ENCODE data around the gene PTGER4. TPM values are rescaled to one million over a fixed set of nuclear protein-coding genes. Genes with fewer than 3 reads are reported as not detected.
"Not testable (repeated sequence)": the region's sequence is repeated elsewhere in the genome, so short reads cannot be mapped to it uniquely, and the experiment has no call there.

The PTGER4 gene
- total RNA-seq, 1 experiment from 2014 or later: 0.16 TPM

GRCh38 chr5:40694433-40694832 lies 14.7 kb downstream of the PTGER4 start:
- H3K4me1 Mint-ChIP-seq (ENCODE audit: low read depth, unreplicated experiment): no peaks in the 10 kb centered on the region
- H3K4me3 Mint-ChIP-seq (ENCODE audit: unreplicated experiment): no peak overlapping the region
- Histone ChIP-seq H3K9me3 (no peaks in the 10 kb centered on the region), H3K36me3 (ENCODE audit: control insufficient read depth, insufficient read depth, low read length) (no peaks in the 10 kb centered on the region), H3K4me1 (no peaks in the 10 kb centered on the region), H3K27me3 (replicated peaks; ENCODE audit: control insufficient read depth, insufficient read depth, low read length) (no peaks in the 10 kb centered on the region), H3K4me3 (ENCODE audit: low read depth, low read length) (no peak overlapping the region)
- no TSS peak for BruUV-seq (replicated peaks)
- intact Hi-C loops (cut with micrococcal nuclease; ENCODE audit: unreplicated experiment): no loop called here
- TF ChIP-seq CTCF (IDR thresholded peaks at IDR 0.05; ENCODE audit: insufficient read depth in 1 of 2, low read depth in 1 of 2, low read length in 1 of 2, severe bottlenecking in 1 of 2, unreplicated experiment in 1 of 2): no peak
- no peak overlapping the region for H3K27ac Mint-ChIP-seq (ENCODE audit: unreplicated experiment)
- no peak for DNase-seq
- no peaks in the 10 kb centered on the region for H3K27me3 Mint-ChIP-seq (ENCODE audit: insufficient read depth, unreplicated experiment)
- H3K36me3 Mint-ChIP-seq (ENCODE audit: insufficient read depth, unreplicated experiment): no peaks in the 10 kb centered on the region
- CTCF ChIA-PET: no interaction called here
- peaks cover 10% of the 10 kb centered on the region for H3K9me3 Mint-ChIP-seq (ENCODE audit: unreplicated experiment)
- POLR2A ChIA-PET: no interaction called here

GRCh38 chr5:40700116-40700782 lies 20.5 kb downstream of the PTGER4 start:
- 0 out of 2 replicates have a peak, but pooled peaks cover 3% of the 10 kb centered on the region for H3K9me3 ChIP-seq
- peaks cover 7% of the 10 kb centered on the region; the same call in 1 of the 2 replicates for H3K4me1 ChIP-seq
- intact Hi-C loops (cut with micrococcal nuclease; ENCODE audit: unreplicated experiment): no loop called here
- H3K27me3 ChIP-seq (replicated peaks; ENCODE audit: control insufficient read depth, insufficient read depth, low read length): no peaks in the 10 kb centered on the region
- H3K4me1 Mint-ChIP-seq (ENCODE audit: low read depth, unreplicated experiment): peaks cover 6% of the 10 kb centered on the region
- BruUV-seq (replicated peaks): no TSS peak
- no peak for TF ChIP-seq CTCF (IDR thresholded peaks at IDR 0.05; ENCODE audit: insufficient read depth in 1 of 2, low read depth in 1 of 2, low read length in 1 of 2, severe bottlenecking in 1 of 2, unreplicated experiment in 1 of 2)
- no peaks in the 10 kb centered on the region for H3K36me3 ChIP-seq (ENCODE audit: control insufficient read depth, insufficient read depth, low read length)
- no peak overlapping the region for H3K27ac Mint-ChIP-seq (ENCODE audit: unreplicated experiment)
- no peaks in the 10 kb centered on the region for H3K36me3 Mint-ChIP-seq (ENCODE audit: insufficient read depth, unreplicated experiment)
- no peak overlapping the region for H3K4me3 ChIP-seq (ENCODE audit: low read depth, low read length)
- H3K4me3 Mint-ChIP-seq (ENCODE audit: unreplicated experiment): no peak overlapping the region
- ChIA-PET POLR2A (no interaction called here), CTCF (no interaction called here)
- H3K27me3 Mint-ChIP-seq (ENCODE audit: insufficient read depth, unreplicated experiment): no peaks in the 10 kb centered on the region
- DNase-seq: no peak
- peaks cover 10% of the 10 kb centered on the region for H3K9me3 Mint-ChIP-seq (ENCODE audit: unreplicated experiment)

GRCh38 chr5:40702027-40702426 lies 22.3 kb downstream of the PTGER4 start:
- H3K36me3 Mint-ChIP-seq (ENCODE audit: insufficient read depth, unreplicated experiment); POLR2A ChIA-PET; H3K27me3 Mint-ChIP-seq (ENCODE audit: insufficient read depth, unreplicated experiment); H3K9me3 Mint-ChIP-seq (ENCODE audit: unreplicated experiment); H3K4me1 Mint-ChIP-seq (ENCODE audit: low read depth, unreplicated experiment); CTCF ChIA-PET; intact Hi-C loops (cut with micrococcal nuclease; ENCODE audit: unreplicated experiment); H3K27ac Mint-ChIP-seq (ENCODE audit: unreplicated experiment); H3K27me3 ChIP-seq (replicated peaks; ENCODE audit: control insufficient read depth, insufficient read depth, low read length); DNase-seq; BruUV-seq (replicated peaks); H3K4me3 Mint-ChIP-seq (ENCODE audit: unreplicated experiment); H3K4me1 ChIP-seq; H3K9me3 ChIP-seq; H3K36me3 ChIP-seq (ENCODE audit: control insufficient read depth, insufficient read depth, low read length); H3K4me3 ChIP-seq (ENCODE audit: low read depth, low read length): not testable (repeated sequence)

- H3K9me3 ChIP-seq; H3K4me3 ChIP-seq (ENCODE audit: low read depth, low read length); H3K27me3 Mint-ChIP-seq (ENCODE audit: insufficient read depth, unreplicated experiment); H3K27ac Mint-ChIP-seq (ENCODE audit: unreplicated experiment); intact Hi-C loops (cut with micrococcal nuclease; ENCODE audit: unreplicated experiment); BruUV-seq (replicated peaks); H3K4me3 Mint-ChIP-seq (ENCODE audit: unreplicated experiment); H3K27me3 ChIP-seq (replicated peaks; ENCODE audit: control insufficient read depth, insufficient read depth, low read length); POLR2A ChIA-PET; H3K4me1 Mint-ChIP-seq (ENCODE audit: low read depth, unreplicated experiment); H3K4me1 ChIP-seq; H3K36me3 ChIP-seq (ENCODE audit: control insufficient read depth, insufficient read depth, low read length); H3K36me3 Mint-ChIP-seq (ENCODE audit: insufficient read depth, unreplicated experiment); H3K9me3 Mint-ChIP-seq (ENCODE audit: unreplicated experiment); DNase-seq; CTCF ChIA-PET: not testable (repeated sequence)
These were observed 25.8 kb downstream of the PTGER4 start for GRCh38 chr5:40705484-40705883.

- H3K27me3 Mint-ChIP-seq (ENCODE audit: insufficient read depth, unreplicated experiment); H3K27me3 ChIP-seq (replicated peaks; ENCODE audit: control insufficient read depth, insufficient read depth, low read length); H3K9me3 Mint-ChIP-seq (ENCODE audit: unreplicated experiment); CTCF ChIA-PET; H3K9me3 ChIP-seq; POLR2A ChIA-PET; H3K4me3 Mint-ChIP-seq (ENCODE audit: unreplicated experiment); H3K4me3 ChIP-seq (ENCODE audit: low read depth, low read length); intact Hi-C loops (cut with micrococcal nuclease; ENCODE audit: unreplicated experiment); H3K36me3 ChIP-seq (ENCODE audit: control insufficient read depth, insufficient read depth, low read length); H3K36me3 Mint-ChIP-seq (ENCODE audit: insufficient read depth, unreplicated experiment); H3K4me1 Mint-ChIP-seq (ENCODE audit: low read depth, unreplicated experiment); BruUV-seq (replicated peaks); H3K27ac Mint-ChIP-seq (ENCODE audit: unreplicated experiment); DNase-seq; H3K4me1 ChIP-seq: not testable (repeated sequence)
These were observed 30.9 kb downstream of the PTGER4 start for GRCh38 chr5:40710575-40710974.

Measured in Caco-2 (cell line).